ENCODE results near the gene UST. TPM values are rescaled to one million over a fixed set of nuclear protein-coding genes. Genes with fewer than 3 reads are reported as not detected.

The UST gene
- total and polyA plus RNA-seq, 9 of the 15 experiments (the other 6 are each of a cell fraction or from before 2014, with no cell fraction given): 0.04 to 0.10 TPM; not detected in 7

DNA sequence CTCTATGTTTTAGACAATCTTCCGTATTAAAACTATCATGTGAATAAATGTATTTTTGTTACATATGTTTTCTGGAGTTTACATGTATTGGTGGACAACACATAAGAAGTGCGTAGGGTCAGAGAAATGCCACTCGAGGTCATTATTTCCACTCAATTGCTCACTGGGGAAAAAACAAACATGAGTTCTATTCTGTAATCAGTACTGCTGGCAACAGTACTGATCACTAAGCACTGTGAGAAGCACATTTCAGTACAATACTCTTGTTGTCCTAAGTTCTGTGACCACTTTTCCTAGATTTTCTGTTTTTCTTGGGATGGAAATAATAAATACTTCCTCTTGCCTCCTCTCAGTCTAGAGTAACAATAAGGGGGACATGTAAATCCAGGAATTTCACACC, 44.5 kb downstream of the UST start:
- Histone ChIP-seq H3K9ac (ENCODE audit: insufficient read depth in 1 of 2, low read depth in 2 of 2, low read length in 2 of 2) (no peak overlapping the region), H3K27ac (ENCODE audit: extremely low read depth, low read depth, low read length) (no peak overlapping the region), H3K4me3 (no peak overlapping the region), H3K4me1 (replicated peaks in 1 of 2; ENCODE audit: control insufficient read depth in 2 of 2, insufficient read depth in 2 of 2, low read length in 2 of 2) (no peaks in the 10 kb centered on the region), H2AFZ (ENCODE audit: low read depth, low read length) (no peak overlapping the region), H3K9me1 (ENCODE audit: control insufficient read depth, insufficient read depth, low read length) (no peaks in the 10 kb centered on the region), H3K79me2 (ENCODE audit: control insufficient read depth, insufficient read depth, low read length) (no peaks in the 10 kb centered on the region), H4K20me1 (replicated peaks; ENCODE audit: control insufficient read depth, insufficient read depth, low read length) (no peaks in the 10 kb centered on the region), H3K9me3 (replicated peaks; ENCODE audit: control insufficient read depth, insufficient read depth, low read depth, low read length) (no peaks in the 10 kb centered on the region), H3K4me2 (ENCODE audit: insufficient read depth, low read length) (no peak overlapping the region), H3K27me3 (ENCODE audit: control insufficient read depth in 2 of 2, insufficient read depth in 2 of 2, low read length in 2 of 2) (peaks cover 9 to 25% of the 10 kb centered on the region in 2 experiments; a peak in 4 of 5 replicates), H3K36me3 (ENCODE audit: control insufficient read depth, insufficient read depth, low read length) (no peaks in the 10 kb centered on the region)
- TF ChIP-seq, protein P1, sequence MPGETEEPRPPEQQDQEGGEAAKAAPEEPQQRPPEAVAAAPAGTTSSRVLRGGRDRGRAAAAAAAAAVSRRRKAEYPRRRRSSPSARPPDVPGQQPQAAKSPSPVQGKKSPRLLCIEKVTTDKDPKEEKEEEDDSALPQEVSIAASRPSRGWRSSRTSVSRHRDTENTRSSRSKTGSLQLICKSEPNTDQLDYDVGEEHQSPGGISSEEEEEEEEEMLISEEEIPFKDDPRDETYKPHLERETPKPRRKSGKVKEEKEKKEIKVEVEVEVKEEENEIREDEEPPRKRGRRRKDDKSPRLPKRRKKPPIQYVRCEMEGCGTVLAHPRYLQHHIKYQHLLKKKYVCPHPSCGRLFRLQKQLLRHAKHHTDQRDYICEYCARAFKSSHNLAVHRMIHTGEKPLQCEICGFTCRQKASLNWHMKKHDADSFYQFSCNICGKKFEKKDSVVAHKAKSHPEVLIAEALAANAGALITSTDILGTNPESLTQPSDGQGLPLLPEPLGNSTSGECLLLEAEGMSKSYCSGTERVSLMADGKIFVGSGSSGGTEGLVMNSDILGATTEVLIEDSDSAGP (CRISPR knock-in tag; IDR thresholded peaks at IDR 0.05): no peak
- no peak for TF ChIP-seq SMARCC2 (IDR thresholded peaks at IDR 0.05; ENCODE audit: low read depth)
- no peak for TF ChIP-seq MYBL2 (IDR thresholded peaks at IDR 0.05; ENCODE audit: low read depth)
- TF ChIP-seq MYBL2 (CRISPR knock-in tag; IDR thresholded peaks at IDR 0.05; ENCODE audit: borderline replicate concordance): no peak
- TF ChIP-seq ZNF699 (CRISPR knock-in tag; IDR thresholded peaks at IDR 0.05; ENCODE audit: insufficient replicate concordance): no peak
- TF ChIP-seq, protein P2, sequence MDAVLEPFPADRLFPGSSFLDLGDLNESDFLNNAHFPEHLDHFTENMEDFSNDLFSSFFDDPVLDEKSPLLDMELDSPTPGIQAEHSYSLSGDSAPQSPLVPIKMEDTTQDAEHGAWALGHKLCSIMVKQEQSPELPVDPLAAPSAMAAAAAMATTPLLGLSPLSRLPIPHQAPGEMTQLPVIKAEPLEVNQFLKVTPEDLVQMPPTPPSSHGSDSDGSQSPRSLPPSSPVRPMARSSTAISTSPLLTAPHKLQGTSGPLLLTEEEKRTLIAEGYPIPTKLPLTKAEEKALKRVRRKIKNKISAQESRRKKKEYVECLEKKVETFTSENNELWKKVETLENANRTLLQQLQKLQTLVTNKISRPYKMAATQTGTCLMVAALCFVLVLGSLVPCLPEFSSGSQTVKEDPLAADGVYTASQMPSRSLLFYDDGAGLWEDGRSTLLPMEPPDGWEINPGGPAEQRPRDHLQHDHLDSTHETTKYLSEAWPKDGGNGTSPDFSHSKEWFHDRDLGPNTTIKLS (IDR thresholded peaks at IDR 0.05; ENCODE audit: borderline replicate concordance, low read depth): no peak
- no peak for TF ChIP-seq EWSR1 (IDR thresholded peaks at IDR 0.05; ENCODE audit: borderline replicate concordance, low read depth, partially characterized antibody)
- no peak for TF ChIP-seq TEAD2 (tag; IDR thresholded peaks at IDR 0.05)
- no peak for TF ChIP-seq MEIS2 (IDR thresholded peaks at IDR 0.05; ENCODE audit: partially characterized antibody)
- TF ChIP-seq STAT5B (CRISPR knock-in tag; IDR thresholded peaks at IDR 0.05): no peak
- no peak for TF ChIP-seq CHCHD3 (CRISPR knock-in tag; IDR thresholded peaks at IDR 0.05)
- no peak for TF ChIP-seq ZNF146 (CRISPR knock-in tag; IDR thresholded peaks at IDR 0.05; ENCODE audit: unreplicated experiment)
- TF ChIP-seq, protein P3, sequence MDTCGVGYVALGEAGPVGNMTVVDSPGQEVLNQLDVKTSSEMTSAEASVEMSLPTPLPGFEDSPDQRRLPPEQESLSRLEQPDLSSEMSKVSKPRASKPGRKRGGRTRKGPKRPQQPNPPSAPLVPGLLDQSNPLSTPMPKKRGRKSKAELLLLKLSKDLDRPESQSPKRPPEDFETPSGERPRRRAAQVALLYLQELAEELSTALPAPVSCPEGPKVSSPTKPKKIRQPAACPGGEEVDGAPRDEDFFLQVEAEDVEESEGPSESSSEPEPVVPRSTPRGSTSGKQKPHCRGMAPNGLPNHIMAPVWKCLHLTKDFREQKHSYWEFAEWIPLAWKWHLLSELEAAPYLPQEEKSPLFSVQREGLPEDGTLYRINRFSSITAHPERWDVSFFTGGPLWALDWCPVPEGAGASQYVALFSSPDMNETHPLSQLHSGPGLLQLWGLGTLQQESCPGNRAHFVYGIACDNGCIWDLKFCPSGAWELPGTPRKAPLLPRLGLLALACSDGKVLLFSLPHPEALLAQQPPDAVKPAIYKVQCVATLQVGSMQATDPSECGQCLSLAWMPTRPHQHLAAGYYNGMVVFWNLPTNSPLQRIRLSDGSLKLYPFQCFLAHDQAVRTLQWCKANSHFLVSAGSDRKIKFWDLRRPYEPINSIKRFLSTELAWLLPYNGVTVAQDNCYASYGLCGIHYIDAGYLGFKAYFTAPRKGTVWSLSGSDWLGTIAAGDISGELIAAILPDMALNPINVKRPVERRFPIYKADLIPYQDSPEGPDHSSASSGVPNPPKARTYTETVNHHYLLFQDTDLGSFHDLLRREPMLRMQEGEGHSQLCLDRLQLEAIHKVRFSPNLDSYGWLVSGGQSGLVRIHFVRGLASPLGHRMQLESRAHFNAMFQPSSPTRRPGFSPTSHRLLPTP (IDR thresholded peaks at IDR 0.05; ENCODE audit: borderline replicate concordance, extremely low read depth, insufficient read length): no peak
- intact Hi-C loops (cut with micrococcal nuclease): no loop called here
- no peak for DNase-seq (ENCODE audit: extremely low read depth in 1 of 4, low spot score in 3 of 4)
- CTCF ChIA-PET (ENCODE audit: low intra/inter-chr PET ratio): no interaction called here
- in situ Hi-C loops (cut with MboI): no loop called here
- WGBS (ENCODE audit: insufficient coverage, low coverage, missing lambda C conversion rate): 0% methylated on average over 3 of the region's 3 CpGs
- BruUV-seq (replicated peaks): no TSS peak
- FAIRE-seq: no peak
- ATAC-seq: no peak
- POLR2A ChIA-PET: interaction anchor here (1.1 kb wide), 1 partner anchor 17 kb away, joined by 3 read pairs; no protein-coding TSS in a partner anchor
